Ectodermal cell (in vitro differentiated cells): ENCODE results near the gene STK26.
"Not testable (repeated sequence)": the region's sequence is repeated elsewhere in the genome, so short reads cannot be mapped to it uniquely, and the experiment has no call there.

Experiments
- H3K27ac ChIP-seq: 2 replicates; pipeline ENCODE4 v1.7.0; 2013; ENCODE audit warnings: mild to moderate bottlenecking, low read depth, low read length; ENCODE audit not compliant: insufficient read depth, poor library complexity, severe bottlenecking
- H3K27me3 ChIP-seq: 2 replicates; pipeline ENCODE4 v1.7.0; 2013; ENCODE audit warnings: mild to moderate bottlenecking, low read length; ENCODE audit not compliant: insufficient read depth, control insufficient read depth, poor library complexity, severe bottlenecking
- H3K36me3 ChIP-seq: one replicate; pipeline ENCODE4 v1.7.0; 2013; ENCODE audit warnings: low read length; ENCODE audit not compliant: control insufficient read depth, insufficient read depth
- H3K4me1 ChIP-seq: one replicate; pipeline ENCODE4 v1.7.0; 2013; ENCODE audit warnings: low read length; ENCODE audit not compliant: control insufficient read depth, insufficient read depth
- H3K4me3 ChIP-seq: 2 replicates; pipeline ENCODE4 v1.7.0; 2013; ENCODE audit warnings: low read depth, low read length, control low read depth; ENCODE audit not compliant: insufficient read depth
- H3K9me3 ChIP-seq: 2 replicates; pipeline ENCODE4 v1.7.0; 2013; ENCODE audit warnings: mild to moderate bottlenecking, low read length, moderate library complexity; ENCODE audit not compliant: control insufficient read depth
- WGBS, 2 experiments: methylation state at CpG; one replicate each; pipeline ENCODE4 v1.1.7; 2013; ENCODE audit warnings: missing lambda C conversion rate in 2 of 2; 5-methylcytosine and 5-hydroxymethylcytosine counted together

The STK26 gene

GRCh38 chrX:132034648-132035047 is 11.5 kb downstream of the STK26 start:
- Histone ChIP-seq H3K4me1 (peaks cover 3% of the 10 kb centered on the region), H3K27me3 (no peaks in the 10 kb centered on the region), H3K36me3 (no peaks in the 10 kb centered on the region), H3K9me3 (no peaks in the 10 kb centered on the region), H3K27ac (no peak overlapping the region), H3K4me3 (no peak overlapping the region)
- WGBS, 2 experiments = 92 to 96% methylated on average over 3 of the region's 3 CpGs

GRCh38 chrX:132037479-132037993 is 14.4 kb downstream of the STK26 start:
- Histone ChIP-seq H3K4me3 (no peak overlapping the region), H3K36me3 (no peaks in the 10 kb centered on the region), H3K4me1 (peaks cover 3% of the 10 kb centered on the region), H3K27me3 (no peaks in the 10 kb centered on the region), H3K9me3 (no peaks in the 10 kb centered on the region), H3K27ac (no peak overlapping the region)
- 56 to 68% methylated on average over 3 to 4 of the region's 5 CpGs for WGBS, 2 experiments

GRCh38 chrX:132040066-132040465 is 17.0 kb downstream of the STK26 start:
- H3K27me3 ChIP-seq = no peaks in the 10 kb centered on the region
- no peak overlapping the region for H3K4me3 ChIP-seq
- H3K27ac ChIP-seq = no peak overlapping the region
- H3K4me1 ChIP-seq = peaks cover 3% of the 10 kb centered on the region
- H3K9me3 ChIP-seq = no peaks in the 10 kb centered on the region
- H3K36me3 ChIP-seq = no peaks in the 10 kb centered on the region
- WGBS, 2 experiments = 58% methylated on average over 2 of the region's 2 CpGs; no CpG with 5 or more reads in 1 of the 2 experiments

GRCh38 chrX:132041015-132041414 is 17.9 kb downstream of the STK26 start:
- 67 to 74% methylated on average over 4 of the region's 4 CpGs for WGBS, 2 experiments
- no peaks in the 10 kb centered on the region for H3K9me3 ChIP-seq
- H3K27me3 ChIP-seq = no peaks in the 10 kb centered on the region
- H3K27ac ChIP-seq = no peak overlapping the region
- no peak overlapping the region for H3K4me3 ChIP-seq
- no peaks in the 10 kb centered on the region for H3K36me3 ChIP-seq
- H3K4me1 ChIP-seq = peaks cover 8% of the 10 kb centered on the region

GRCh38 chrX:132043977-132044376 is 20.9 kb downstream of the STK26 start:
- H3K27ac ChIP-seq = no peak overlapping the region
- H3K36me3 ChIP-seq = no peaks in the 10 kb centered on the region
- no peaks in the 10 kb centered on the region for H3K27me3 ChIP-seq
- H3K4me1 ChIP-seq = peaks cover 8% of the 10 kb centered on the region
- 67% methylated on average over 1 to 2 of the region's 2 CpGs for WGBS, 2 experiments
- no peaks in the 10 kb centered on the region for H3K9me3 ChIP-seq
- H3K4me3 ChIP-seq = no peak overlapping the region

- no peaks in the 10 kb centered on the region for H3K27me3 ChIP-seq
- no peak overlapping the region for H3K27ac ChIP-seq
- H3K9me3 ChIP-seq = no peaks in the 10 kb centered on the region
- peaks cover 8% of the 10 kb centered on the region for H3K4me1 ChIP-seq
- 87 to 98% methylated on average over 4 of the region's 4 CpGs for WGBS, 2 experiments
- no peak overlapping the region for H3K4me3 ChIP-seq
- no peaks in the 10 kb centered on the region for H3K36me3 ChIP-seq
These were observed 21.9 kb downstream of the STK26 start for GRCh38 chrX:132044953-132045352.

GRCh38 chrX:132045456-132045855 is 22.4 kb downstream of the STK26 start:
- no peak overlapping the region for H3K4me3 ChIP-seq
- peaks cover 8% of the 10 kb centered on the region for H3K4me1 ChIP-seq
- 87 to 100% methylated on average over 1 to 2 of the region's 2 CpGs for WGBS, 2 experiments
- no peaks in the 10 kb centered on the region for H3K9me3 ChIP-seq
- no peaks in the 10 kb centered on the region for H3K36me3 ChIP-seq
- no peaks in the 10 kb centered on the region for H3K27me3 ChIP-seq
- no peak overlapping the region for H3K27ac ChIP-seq

- WGBS, 2 experiments = 100% methylated on average over 2 of the region's 2 CpGs
- H3K27me3 ChIP-seq = no peaks in the 10 kb centered on the region
- H3K36me3 ChIP-seq = no peaks in the 10 kb centered on the region
- no peak overlapping the region for H3K4me3 ChIP-seq
- no peak overlapping the region for H3K27ac ChIP-seq
- no peaks in the 10 kb centered on the region for H3K9me3 ChIP-seq
- peaks cover 8% of the 10 kb centered on the region for H3K4me1 ChIP-seq
These were observed 23.4 kb downstream of the STK26 start for GRCh38 chrX:132046533-132046932.

- not testable (repeated sequence) for H3K27me3 ChIP-seq, H3K9me3 ChIP-seq, H3K36me3 ChIP-seq, H3K4me3 ChIP-seq, H3K27ac ChIP-seq, H3K4me1 ChIP-seq
These were observed 28.7 kb downstream of the STK26 start for GRCh38 chrX:132051778-132052177.

- Histone ChIP-seq H3K36me3 (peaks cover 4% of the 10 kb centered on the region), H3K4me1 (no peaks in the 10 kb centered on the region), H3K4me3 (no peak overlapping the region), H3K27ac (no peak overlapping the region), H3K27me3 (no peaks in the 10 kb centered on the region), H3K9me3 (no peaks in the 10 kb centered on the region)
- 83% methylated on average over 2 of the region's 4 CpGs; no CpG with 5 or more reads in 1 of the 2 experiments for WGBS, 2 experiments
These were observed 34.9 kb downstream of the STK26 start for GRCh38 chrX:132058050-132058449.

- H3K27me3 ChIP-seq = no peaks in the 10 kb centered on the region
- H3K9me3 ChIP-seq = no peaks in the 10 kb centered on the region
- H3K27ac ChIP-seq = no peak overlapping the region
- H3K36me3 ChIP-seq = peaks cover 4% of the 10 kb centered on the region
- H3K4me3 ChIP-seq = no peak overlapping the region
- no peaks in the 10 kb centered on the region for H3K4me1 ChIP-seq
- WGBS, 2 experiments = no CpG with 5 or more reads among the region's 2 CpGs
These were observed 35.9 kb downstream of the STK26 start for GRCh38 chrX:132058975-132059374.
